ENCODE data around the gene CCDC50.

GRCh38 chr3:191296041-191296541 lies 33.1 kb upstream of the CCDC50 start:
- TF ChIP-seq CTCF (IDR thresholded peaks at IDR 0.05; ENCODE audit: control extremely low read depth in 1 of 3, insufficient read depth in 1 of 3, low read depth in 1 of 3, low read length in 3 of 3) (no peak), ATF2 (IDR thresholded peaks at IDR 0.05; ENCODE audit: low read length) (no peak), POLR2A (IDR thresholded peaks at IDR 0.05; ENCODE audit: control extremely low read depth in 1 of 2, low read depth in 2 of 2, low read length in 2 of 2) (no peak), MAX (IDR thresholded peaks at IDR 0.05) (no peak), TEAD4 (IDR thresholded peaks at IDR 0.05; ENCODE audit: low read depth, low read length) (no peak)

Data from H1 (cell line).